GM18508 (cell line): ENCODE results near the gene AGPAT4.
"Not testable (repeated sequence)": the region's sequence is repeated elsewhere in the genome, so short reads cannot be mapped to it uniquely, and the experiment has no call there.

Source experiments
- ATAC-seq: cut with Tn5 transposase; IDR thresholded peaks from one replicate; pipeline ENCODE4 v1.9.1; 2021; ENCODE audit warnings: moderate number of reproducible peaks; ENCODE audit not compliant: insufficient read depth, unreplicated experiment

The AGPAT4 gene

GRCh38 chr6:161172769-161173168, 101.1 kb downstream of the AGPAT4 start:
- ATAC-seq = not testable (repeated sequence)

- no peak for ATAC-seq
Observed at GRCh38 chr6:161171207-161171606, 102.7 kb downstream of the AGPAT4 start.

- no peak for ATAC-seq
Observed at GRCh38 chr6:161169696-161170095, 104.2 kb downstream of the AGPAT4 start.

GRCh38 chr6:161169035-161169434, 104.8 kb downstream of the AGPAT4 start:
- ATAC-seq = no peak

GRCh38 chr6:161168281-161168891, 105.5 kb downstream of the AGPAT4 start:
- ATAC-seq = no peak

- no peak for ATAC-seq
Observed at GRCh38 chr6:161166677-161167076, 107.2 kb downstream of the AGPAT4 start.

- no peak for ATAC-seq
Observed at GRCh38 chr6:161166176-161166575, 107.7 kb downstream of the AGPAT4 start.

- no peak for ATAC-seq
Observed at GRCh38 chr6:161164182-161164625, 109.7 kb downstream of the AGPAT4 start.

GRCh38 chr6:161163466-161164181, 110.2 kb downstream of the AGPAT4 start:
- no peak for ATAC-seq

- ATAC-seq = no peak
Observed at GRCh38 chr6:161162722-161163121, 111.1 kb downstream of the AGPAT4 start.

- ATAC-seq = no peak
Observed at GRCh38 chr6:161161889-161162624, 111.8 kb downstream of the AGPAT4 start.

- no peak for ATAC-seq
Observed at GRCh38 chr6:161161121-161161520, 112.7 kb downstream of the AGPAT4 start.

- no peak for ATAC-seq
Observed at GRCh38 chr6:161154796-161155335, 119.0 kb downstream of the AGPAT4 start.

- ATAC-seq = no peak
Observed at GRCh38 chr6:161153725-161154124, 120.1 kb downstream of the AGPAT4 start.

GRCh38 chr6:161152907-161153662, 120.8 kb downstream of the AGPAT4 start:
- no peak for ATAC-seq

- ATAC-seq = no peak
Observed at GRCh38 chr6:161152527-161152862, 121.4 kb downstream of the AGPAT4 start.

GRCh38 chr6:161151660-161152526, 122.0 kb downstream of the AGPAT4 start:
- no peak for ATAC-seq

- no peak for ATAC-seq
Observed at GRCh38 chr6:161151059-161151645, 122.7 kb downstream of the AGPAT4 start.

- no peak for ATAC-seq
Observed at GRCh38 chr6:161150566-161150965, 123.3 kb downstream of the AGPAT4 start.
